ENCODE data around the gene MIB1.

GRCh38 chr18:21727702-21728101, 12.9 kb upstream of the MIB1 start:
- TF ChIP-seq GATA3 (IDR thresholded peaks at IDR 0.05; ENCODE audit: low read depth, low read length): no peak
- TF ChIP-seq GATA2 (IDR thresholded peaks at IDR 0.05; ENCODE audit: low read depth, low read length): no peak

Measured in SH-SY5Y (cell line).